Gastrocnemius medialis (tissue), 4 donors: ENCODE measurements around the gene PARP6. TPM values are rescaled to one million over a fixed set of nuclear protein-coding genes. Genes with fewer than 3 reads are reported as not detected.

Source experiments
- ATAC-seq, 2 donors: fragments of 150-250 bp; one replicate each; pipeline ENCODE4 v1.9.1; 2016
- DNase-seq, 2 donors: peaks; one replicate each; pipeline ENCODE4 v3.0.0-alpha.2; 2019
- H3K27ac ChIP-seq, 4 donors: fragments of 200-600 bp; sonication (generic); 1 replicate in 1 of 4; 2 replicates in 3 of 4; pipeline ENCODE4 v1.5.1; 2016 to 2018; ENCODE audit warnings: mild to moderate bottlenecking in 2 of 4, moderate library complexity in 1 of 4
- H3K27me3 ChIP-seq, 3 donors: fragments of 200-600 bp; sonication (generic) in 2 of 3; 1 replicate in 1 of 3; 2 replicates in 2 of 3; pipeline versions ENCODE4 v1.5.1 to v1.6.0; 2016 to 2019; ENCODE audit warnings: mild to moderate bottlenecking in 1 of 3, moderate library complexity in 1 of 3
- H3K36me3 ChIP-seq, 2 donors: fragments of 200-600 bp; sonication (generic) in 1 of 2; one replicate each; pipeline ENCODE4 v1.5.1; 2017 to 2018
- H3K4me1 ChIP-seq, 2 donors: fragments of 200-600 bp; sonication (generic) in 1 of 2; one replicate each; pipeline ENCODE4 v1.5.1; 2016 to 2017; ENCODE audit warnings: mild to moderate bottlenecking in 2 of 2
- H3K4me3 ChIP-seq, 4 donors: fragments of 200-600 bp; sonication (generic) in 3 of 4; 1 replicate in 1 of 4; 2 replicates in 3 of 4; pipeline ENCODE4 v1.5.1; 2016 to 2019; ENCODE audit warnings: mild to moderate bottlenecking in 2 of 4
- H3K9me3 ChIP-seq, 3 donors: fragments of 200-600 bp; sonication (generic) in 2 of 3; 1 replicate in 1 of 3; 2 replicates in 2 of 3; pipeline ENCODE4 v1.5.1; 2016 to 2019
- POLR2A ChIP-seq, 2 donors: fragments of 450-650 bp; IDR thresholded peaks; one replicate each; pipeline ENCODE4 v1.6.1; 2017; ENCODE audit warnings: antibody characterized with exemption in 2 of 2, mild to moderate bottlenecking in 2 of 2, moderate library complexity in 2 of 2
- in situ Hi-C, 4 donors: fragments of 200-750 bp; cut with MboI; loops; one replicate each; pipeline versions ENCODE4 v1.15.0 to v1.8.0; 2017; ENCODE audit warnings: low sequenced_read_pairs in 4 of 4
- intact Hi-C: fragments of 100-400 bp; cut with DNase I; formaldehyde crosslinking; loops from one replicate; pipeline ENCODE4 v1.15.1; 2023; ENCODE audit warnings: low total_unique reads
- total RNA-seq, 4 donors: library from RNA; depleted of rRNA; stranded (reverse); fragments of >200 nt; gene quantifications; one replicate each; pipeline versions ENCODE4 v1.1.0 to v1.2.3, GENCODE V29; 2016
- TF ChIP-seq, protein P1 (sequence below), 5 experiments: fragments of 450-650 bp in 3 of 5; fragments of 200-600 bp in 2 of 5; sonication (generic) in 2 of 5; IDR thresholded peaks in 4 of 5; conservative IDR thresholded peaks in 1 of 5; 1 replicate in 4 of 5; 2 replicates in 1 of 5; pipeline ENCODE4 v1.5.1; 2016 to 2019; ENCODE audit warnings: antibody characterized with exemption in 5 of 5, mild to moderate bottlenecking in 3 of 5, moderate library complexity in 3 of 5

The PARP6 gene
- total RNA-seq, 4 donors from 2014 or later: 51.7 to 84.7 (median 66.9) TPM

DNA sequence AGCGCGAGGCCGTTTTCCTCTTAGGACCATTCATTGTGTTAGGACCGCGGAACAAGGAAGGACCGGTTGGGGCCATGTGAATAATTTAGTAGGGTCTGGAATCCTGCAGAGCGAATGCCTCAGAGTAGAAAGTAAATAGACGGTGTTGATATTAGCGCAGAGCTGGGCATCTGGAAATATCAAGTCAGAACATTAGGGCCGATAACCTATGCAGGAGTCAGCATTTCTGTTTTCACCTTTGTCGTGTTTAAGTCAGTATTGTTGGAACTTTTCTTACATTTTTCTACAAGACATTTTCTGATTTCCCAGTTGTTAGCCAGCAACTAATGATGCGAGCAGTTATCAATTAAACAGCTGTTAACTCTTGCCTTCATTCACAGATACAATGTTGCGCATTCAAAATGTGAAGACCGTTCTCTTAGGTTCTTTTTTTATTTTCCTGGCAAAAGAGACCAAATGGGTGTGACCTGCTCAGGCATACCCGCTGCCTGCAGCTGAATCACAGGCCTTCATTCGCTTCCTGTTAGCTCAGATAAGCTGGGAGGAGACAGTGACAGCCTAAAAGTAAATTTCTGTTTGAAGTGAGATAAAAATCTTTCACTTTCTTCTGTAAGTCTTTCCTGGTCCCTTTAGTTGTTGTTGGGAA is 40.4 kb downstream of the PARP6 start:
- ATAC-seq (peak; percentile 7), DNase-seq (peak in 1 of 2 donors; percentile 47)
- intact Hi-C loops (loop anchor here (1.0 to 2.0 kb wide), 4 partner anchors 31 to 243 kb away; partner anchors contain the start of genes MYO9A, PARP6 and SENP8), in situ Hi-C loops (no loop called here)
- Histone ChIP-seq H3K9me3 (no peaks in the 10 kb centered on the region), H3K27me3 (no peaks in the 10 kb centered on the region), H3K36me3 (no peaks in the 10 kb centered on the region), H3K4me1 (peaks cover 28 to 41% of the 10 kb centered on the region in 2 donors), H3K4me3 (peak overlapping the region; percentile 68 to 96 (median 80)), H3K27ac (peak overlapping the region; percentile 96 to 99 (median 98))
- TF ChIP-seq, protein P1, sequence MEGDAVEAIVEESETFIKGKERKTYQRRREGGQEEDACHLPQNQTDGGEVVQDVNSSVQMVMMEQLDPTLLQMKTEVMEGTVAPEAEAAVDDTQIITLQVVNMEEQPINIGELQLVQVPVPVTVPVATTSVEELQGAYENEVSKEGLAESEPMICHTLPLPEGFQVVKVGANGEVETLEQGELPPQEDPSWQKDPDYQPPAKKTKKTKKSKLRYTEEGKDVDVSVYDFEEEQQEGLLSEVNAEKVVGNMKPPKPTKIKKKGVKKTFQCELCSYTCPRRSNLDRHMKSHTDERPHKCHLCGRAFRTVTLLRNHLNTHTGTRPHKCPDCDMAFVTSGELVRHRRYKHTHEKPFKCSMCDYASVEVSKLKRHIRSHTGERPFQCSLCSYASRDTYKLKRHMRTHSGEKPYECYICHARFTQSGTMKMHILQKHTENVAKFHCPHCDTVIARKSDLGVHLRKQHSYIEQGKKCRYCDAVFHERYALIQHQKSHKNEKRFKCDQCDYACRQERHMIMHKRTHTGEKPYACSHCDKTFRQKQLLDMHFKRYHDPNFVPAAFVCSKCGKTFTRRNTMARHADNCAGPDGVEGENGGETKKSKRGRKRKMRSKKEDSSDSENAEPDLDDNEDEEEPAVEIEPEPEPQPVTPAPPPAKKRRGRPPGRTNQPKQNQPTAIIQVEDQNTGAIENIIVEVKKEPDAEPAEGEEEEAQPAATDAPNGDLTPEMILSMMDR (IDR thresholded peaks at IDR 0.05 in 4 of 5, conservative IDR thresholded peaks at IDR 0.05 in 1 of 5): no peak
- no peak for TF ChIP-seq POLR2A (IDR thresholded peaks at IDR 0.05)

DNA sequence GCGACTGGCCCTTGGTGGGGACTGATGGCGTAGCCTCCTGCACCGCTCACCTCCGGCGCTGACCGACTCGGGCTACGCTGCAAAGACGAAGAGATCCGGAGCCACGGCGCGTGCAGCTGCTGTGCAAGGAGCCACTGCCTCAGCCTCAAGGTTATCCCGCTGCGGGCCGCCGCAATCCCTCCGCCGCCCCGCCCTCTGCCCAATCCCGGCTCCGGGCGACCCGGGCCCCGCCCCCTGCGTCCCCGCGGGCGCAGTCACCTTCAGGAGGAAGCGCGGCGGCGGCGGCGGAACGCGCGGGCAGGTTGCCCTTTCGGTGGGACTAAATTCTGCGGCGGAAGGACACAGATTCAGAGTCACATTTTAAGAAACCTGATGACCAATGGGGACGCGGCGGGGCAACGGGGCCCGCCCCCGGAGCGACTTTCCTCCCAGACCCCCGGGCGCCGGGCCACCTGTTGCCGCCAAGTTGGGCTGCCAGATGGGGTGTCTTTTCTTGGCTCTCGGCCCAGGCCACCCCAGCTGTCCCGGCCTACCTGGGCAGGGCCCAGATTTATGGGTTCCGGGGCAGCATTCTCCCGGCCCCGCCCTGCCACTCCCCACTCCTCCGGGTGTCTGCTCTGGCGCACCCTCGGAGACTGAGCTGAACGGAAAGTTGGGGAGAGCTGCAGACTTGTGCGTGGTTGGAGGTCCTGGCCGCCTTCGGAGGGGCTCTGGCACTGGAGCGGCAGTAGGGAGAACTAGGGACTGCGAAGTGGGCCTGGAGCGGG is 41.1 kb downstream of the PARP6 start, which contains the start of gene PKM:
Gene PKM (minus strand): TSS at position 125 of the 767 bp plus-strand sequence. CDS start 12,093 bp downstream, outside the sequence.
- peak; percentile 55 to 70 for ATAC-seq
- TF ChIP-seq, protein P1 (IDR thresholded peaks at IDR 0.05 in 4 of 5, conservative IDR thresholded peaks at IDR 0.05 in 1 of 5): peak in 1 of 5 experiments; percentile 46
- TF ChIP-seq POLR2A (IDR thresholded peaks at IDR 0.05): peak; percentile 98
- Histone ChIP-seq H3K9me3 (no peaks in the 10 kb centered on the region), H3K4me1 (peaks cover 35 to 46% of the 10 kb centered on the region in 2 donors), H3K27ac (peak within 1 kb of the TSS; percentile 96 to 99 (median 98)), H3K27me3 (no peaks in the 10 kb centered on the region), H3K36me3 (no peaks in the 10 kb centered on the region), H3K4me3 (peak within 1 kb of the TSS; percentile 68 to 96 (median 80))
- DNase-seq: peak; percentile 91 to 97
- intact Hi-C loops: loop anchor here (1.0 to 2.0 kb wide), 3 partner anchors 30 to 112 kb away; partner anchors contain the start of genes MYO9A, PARP6 and SENP8
- in situ Hi-C loops: no loop called here

DNA sequence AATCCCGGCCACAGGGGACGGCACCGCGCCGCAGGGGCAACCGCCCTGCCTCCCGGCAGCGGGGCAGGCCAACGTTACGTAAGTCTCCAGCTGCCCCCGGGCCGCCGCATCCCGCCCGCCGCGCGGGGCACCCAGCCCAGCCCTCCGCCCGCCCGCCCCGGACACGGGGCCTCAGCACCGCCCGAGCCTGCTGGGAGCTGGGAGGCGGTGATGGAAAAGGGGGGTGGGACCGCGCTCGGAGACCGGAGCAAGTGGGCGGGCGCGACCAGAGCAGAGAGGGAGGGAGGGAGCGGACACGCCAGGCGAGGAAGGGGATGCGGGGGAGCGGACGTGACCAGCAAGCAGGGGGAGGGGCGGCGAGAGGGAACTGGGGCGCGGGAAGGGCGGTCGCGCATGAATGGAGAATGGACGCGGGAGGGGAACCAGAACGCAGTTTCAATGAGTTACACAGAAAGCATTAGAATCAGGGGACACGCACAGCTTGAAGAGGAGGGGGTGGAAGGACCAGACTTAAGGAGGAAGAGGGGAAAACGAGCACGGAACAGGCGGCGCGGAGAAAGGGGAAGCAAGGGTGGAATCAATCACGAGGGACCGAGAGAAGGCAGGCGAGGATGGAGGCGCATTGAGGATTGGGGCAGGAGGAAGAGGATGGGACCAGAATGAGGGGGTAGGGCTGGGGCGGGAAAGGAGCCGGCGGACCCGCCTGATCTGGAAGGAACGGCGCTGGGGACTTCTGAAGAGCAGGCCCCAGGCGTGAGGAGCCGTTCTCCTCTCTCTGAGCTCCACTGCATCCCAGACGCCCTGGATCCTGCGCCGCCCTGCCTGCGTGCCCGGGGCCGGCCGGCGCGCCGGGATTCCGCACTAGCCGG is 41.9 kb downstream of the PARP6 start:
- peaks cover 42 to 54% of the 10 kb centered on the region in 2 donors for H3K4me1 ChIP-seq
- H3K9me3 ChIP-seq: no peaks in the 10 kb centered on the region
- DNase-seq: peak; percentile 81 to 87
- H3K4me3 ChIP-seq: peak overlapping the region; percentile 68 to 96 (median 80)
- peak; percentile 22 to 23 for ATAC-seq
- H3K27ac ChIP-seq: peak overlapping the region; percentile 96 to 99 (median 98)
- no peaks in the 10 kb centered on the region for H3K27me3 ChIP-seq
- peak; percentile 82 for TF ChIP-seq POLR2A (IDR thresholded peaks at IDR 0.05)
- TF ChIP-seq, protein P1 (IDR thresholded peaks at IDR 0.05 in 4 of 5, conservative IDR thresholded peaks at IDR 0.05 in 1 of 5): no peak
- intact Hi-C loops (loop anchor here (1.0 to 2.0 kb wide), 3 partner anchors 29 to 112 kb away; partner anchors contain the start of genes MYO9A, PARP6 and SENP8), in situ Hi-C loops (no loop called here)
- H3K36me3 ChIP-seq: no peaks in the 10 kb centered on the region

DNA sequence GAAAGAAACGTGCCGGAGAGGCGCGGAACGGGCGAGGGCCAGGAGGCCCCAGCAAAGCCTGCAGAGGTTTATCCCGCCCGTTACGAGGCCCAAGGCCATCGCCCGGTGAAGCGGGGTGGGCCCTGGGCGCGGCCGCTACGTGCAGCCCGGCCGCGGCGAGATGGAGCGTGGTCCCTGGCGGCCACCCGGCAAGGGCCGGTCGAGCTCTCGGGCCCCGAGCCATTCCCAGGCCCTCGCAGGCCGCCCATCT is 42.5 kb downstream of the PARP6 start:
- TF ChIP-seq POLR2A (IDR thresholded peaks at IDR 0.05): no peak
- TF ChIP-seq, protein P1 (IDR thresholded peaks at IDR 0.05 in 4 of 5, conservative IDR thresholded peaks at IDR 0.05 in 1 of 5): no peak

More for the DNA sequence above, 42.5 kb downstream of the PARP6 start:
- Histone ChIP-seq H3K27ac (peak overlapping the region; percentile 96 to 99 (median 98)), H3K27me3 (no peaks in the 10 kb centered on the region), H3K9me3 (no peaks in the 10 kb centered on the region), H3K4me1 (peaks cover 44 to 57% of the 10 kb centered on the region in 2 donors), H3K36me3 (no peaks in the 10 kb centered on the region), H3K4me3 (peak overlapping the region; percentile 68 to 96 (median 80))
- intact Hi-C loops: loop anchor here (2.0 kb wide), 1 partner anchor 111 kb away; the partner anchor contains the start of genes MYO9A and SENP8
- in situ Hi-C loops: no loop called here
- DNase-seq: no peak
- ATAC-seq: peak in 1 of 2 donors; percentile 1
